Natural killer cell (primary cell): Measurements from ENCODE around the gene ZNF480. TPM values are rescaled to one million over a fixed set of nuclear protein-coding genes. Genes with fewer than 3 reads are reported as not detected.
A peak's percentile ranks its signal among the peaks of the same experiment; 100 is the strongest.

Source experiments
- ATAC-seq, 3 donors: fragments of 150-1000 bp in 2 of 3; fragments of 200-7000 bp in 1 of 3; cut with Tn5 transposase; 1 replicate in 1 of 3; 2 replicates in 2 of 3; pipeline ENCODE4 v1.10.0; 2021; ENCODE audit warnings: mild to moderate bottlenecking in 2 of 3, moderate library complexity in 2 of 3
- DNase-seq, 2 donors: peaks; one replicate each; pipeline versions ENCODE4 v3.0.0 to v3.0.0-alpha.2; 2013 to 2021; ENCODE audit warnings: mixed read lengths in 1 of 2
- H3K27ac ChIP-seq: one replicate; pipeline ENCODE4 v1.5.1; 2013; ENCODE audit warnings: mild to moderate bottlenecking, low read length
- H3K27me3 ChIP-seq: one replicate; pipeline ENCODE4 v1.6.1; 2013; ENCODE audit warnings: low read length; ENCODE audit not compliant: control insufficient read depth, insufficient read depth
- H3K36me3 ChIP-seq: one replicate; pipeline ENCODE4 v1.6.1; 2013; ENCODE audit warnings: low read length; ENCODE audit not compliant: control insufficient read depth, insufficient read depth
- H3K4me1 ChIP-seq: one replicate; pipeline ENCODE4 v1.6.1; 2013; ENCODE audit warnings: low read length; ENCODE audit not compliant: control insufficient read depth, insufficient read depth
- H3K4me3 ChIP-seq: one replicate; pipeline ENCODE4 v1.5.1; 2013; ENCODE audit warnings: low read length
- H3K9me3 ChIP-seq: one replicate; pipeline ENCODE4 v1.6.1; 2013; ENCODE audit warnings: low read length; ENCODE audit not compliant: control insufficient read depth, insufficient read depth
- H3K27ac Mint-ChIP-seq, 2 donors: one replicate each; pipeline ENCODE4 v1.8.0; 2022; ENCODE audit warnings: mild to moderate bottlenecking in 2 of 2, mixed read lengths in 2 of 2, moderate library complexity in 1 of 2
- H3K27me3 Mint-ChIP-seq, 2 donors: one replicate each; pipeline ENCODE4 v1.8.0; 2022; ENCODE audit warnings: low read depth in 2 of 2, mixed read lengths in 2 of 2
- H3K36me3 Mint-ChIP-seq: one replicate; pipeline ENCODE4 v1.8.0; 2022; ENCODE audit warnings: mixed read lengths
- H3K4me1 Mint-ChIP-seq, 2 donors: one replicate each; pipeline ENCODE4 v1.8.0; 2022; ENCODE audit warnings: mixed read lengths in 2 of 2
- H3K4me3 Mint-ChIP-seq: one replicate; pipeline ENCODE4 v1.8.0; 2022; ENCODE audit warnings: mild to moderate bottlenecking, moderate library complexity, mixed read lengths
- H3K9me3 Mint-ChIP-seq, 2 donors: one replicate each; pipeline ENCODE4 v1.8.0; 2022; ENCODE audit warnings: mixed read lengths in 2 of 2
- WGBS: methylation state at CpG from one replicate; pipeline ENCODE4 v1.1.7; 2013; ENCODE audit warnings: missing lambda C conversion rate; ENCODE audit not compliant: insufficient coverage; 5-methylcytosine and 5-hydroxymethylcytosine counted together
- intact Hi-C: fragments of 100-400 bp; cut with micrococcal nuclease; formaldehyde crosslinking; loops from one replicate; pipeline ENCODE4 v1.14.2; 2022
- total RNA-seq, 4 donors: library from RNA; stranded (reverse); fragments of 120-200 nt in 1 of 4; gene quantifications; one replicate each; pipeline versions ENCODE4 v1.2.3 to v1.2.4, GENCODE V29; 2013 to 2022
- TF ChIP-seq, protein P1 (sequence below): fragments of 200-600 bp; IDR thresholded peaks from one replicate; pipeline ENCODE4 v1.8.0; 2022; ENCODE audit warnings: antibody characterized with exemption

Gene ZNF480
- total RNA-seq, 3 donors from 2014 or later (not counting 1 experiment from before 2014, with no cell fraction given): 6.4 to 9.4 (median 7.6) TPM

DNA sequence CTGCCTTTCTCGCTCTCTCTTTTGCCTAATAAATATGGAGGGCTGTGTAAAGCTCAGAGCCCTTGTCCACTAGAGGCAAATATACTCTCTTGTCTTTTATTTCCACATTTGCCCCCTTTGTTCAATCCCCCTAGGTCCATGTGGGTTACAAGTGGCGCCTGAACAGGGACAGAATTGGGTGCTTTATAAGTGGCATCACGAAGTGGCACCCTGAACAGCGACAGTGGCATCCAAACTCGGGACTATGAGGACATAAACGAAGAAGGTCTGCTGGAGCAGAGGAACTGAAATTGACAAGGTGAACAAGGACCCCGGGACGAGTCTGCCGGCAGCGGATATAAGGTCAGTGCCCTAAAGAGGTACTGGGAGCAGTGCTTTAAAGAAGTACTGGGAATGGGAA lies 34.8 kb downstream of the ZNF480 start:
- Mint-ChIP-seq H3K27ac (no peak overlapping the region), H3K9me3 (peaks cover 7 to 25% of the 10 kb centered on the region in 2 donors), H3K36me3 (peaks cover 34% of the 10 kb centered on the region), H3K4me3 (no peak overlapping the region), H3K27me3 (no peaks in the 10 kb centered on the region), H3K4me1 (peaks cover 8 to 10% of the 10 kb centered on the region in 2 donors)
- TF ChIP-seq, protein P1, sequence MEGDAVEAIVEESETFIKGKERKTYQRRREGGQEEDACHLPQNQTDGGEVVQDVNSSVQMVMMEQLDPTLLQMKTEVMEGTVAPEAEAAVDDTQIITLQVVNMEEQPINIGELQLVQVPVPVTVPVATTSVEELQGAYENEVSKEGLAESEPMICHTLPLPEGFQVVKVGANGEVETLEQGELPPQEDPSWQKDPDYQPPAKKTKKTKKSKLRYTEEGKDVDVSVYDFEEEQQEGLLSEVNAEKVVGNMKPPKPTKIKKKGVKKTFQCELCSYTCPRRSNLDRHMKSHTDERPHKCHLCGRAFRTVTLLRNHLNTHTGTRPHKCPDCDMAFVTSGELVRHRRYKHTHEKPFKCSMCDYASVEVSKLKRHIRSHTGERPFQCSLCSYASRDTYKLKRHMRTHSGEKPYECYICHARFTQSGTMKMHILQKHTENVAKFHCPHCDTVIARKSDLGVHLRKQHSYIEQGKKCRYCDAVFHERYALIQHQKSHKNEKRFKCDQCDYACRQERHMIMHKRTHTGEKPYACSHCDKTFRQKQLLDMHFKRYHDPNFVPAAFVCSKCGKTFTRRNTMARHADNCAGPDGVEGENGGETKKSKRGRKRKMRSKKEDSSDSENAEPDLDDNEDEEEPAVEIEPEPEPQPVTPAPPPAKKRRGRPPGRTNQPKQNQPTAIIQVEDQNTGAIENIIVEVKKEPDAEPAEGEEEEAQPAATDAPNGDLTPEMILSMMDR: no peak
- 90% methylated on average over 10 of the region's 10 CpGs for WGBS
- Histone ChIP-seq H3K9me3 (peaks cover 65% of the 10 kb centered on the region), H3K27me3 (no peaks in the 10 kb centered on the region), H3K4me3 (no peak overlapping the region), H3K27ac (no peak overlapping the region), H3K4me1 (peaks cover 13% of the 10 kb centered on the region), H3K36me3 (no peaks in the 10 kb centered on the region)
- peak in 1 of 2 donors; percentile 12 for DNase-seq
- no peak for ATAC-seq
- intact Hi-C loops: no loop called here

DNA sequence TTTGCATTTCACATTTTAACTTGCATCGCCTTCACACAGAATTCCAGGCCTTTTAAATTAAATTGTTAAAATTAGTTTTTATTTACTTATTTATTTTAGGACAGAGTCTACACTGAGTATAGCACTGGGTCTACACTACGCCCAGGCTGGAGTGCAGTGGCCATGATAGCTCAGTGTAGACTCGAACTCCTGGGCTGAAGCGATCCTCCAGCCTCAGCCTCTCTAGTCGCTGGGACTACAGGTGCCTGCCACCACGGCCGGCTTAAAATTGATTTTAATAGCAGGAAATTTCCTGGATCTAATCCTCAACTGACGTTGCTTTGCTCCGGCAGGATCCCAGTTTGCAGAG lies 38.8 kb downstream of the ZNF480 start:
- 59% methylated on average over 8 of the region's 9 CpGs for WGBS
- TF ChIP-seq, protein P1: no peak
- Histone ChIP-seq H3K4me3 (peak overlapping the region; percentile 93), H3K36me3 (no peaks in the 10 kb centered on the region), H3K4me1 (peaks cover 18% of the 10 kb centered on the region), H3K27ac (peak overlapping the region; percentile 84), H3K9me3 (peaks cover 38% of the 10 kb centered on the region), H3K27me3 (no peaks in the 10 kb centered on the region)
- intact Hi-C loops: loop anchor here (1.0 to 5.0 kb wide), 3 partner anchors 35 to 163 kb away; partner anchors contain the start of genes ZNF480 and ZNF836
- Mint-ChIP-seq H3K27ac (peak overlapping the region; percentile 89 to 92), H3K36me3 (peaks cover 31% of the 10 kb centered on the region), H3K9me3 (peaks cover 7 to 19% of the 10 kb centered on the region in 2 donors), H3K4me1 (peaks cover 13 to 17% of the 10 kb centered on the region in 2 donors), H3K27me3 (no peaks in the 10 kb centered on the region), H3K4me3 (peak overlapping the region; percentile 95)
- DNase-seq: no peak
- ATAC-seq: peak in 2 of 3 donors; percentile 9 to 16

DNA sequence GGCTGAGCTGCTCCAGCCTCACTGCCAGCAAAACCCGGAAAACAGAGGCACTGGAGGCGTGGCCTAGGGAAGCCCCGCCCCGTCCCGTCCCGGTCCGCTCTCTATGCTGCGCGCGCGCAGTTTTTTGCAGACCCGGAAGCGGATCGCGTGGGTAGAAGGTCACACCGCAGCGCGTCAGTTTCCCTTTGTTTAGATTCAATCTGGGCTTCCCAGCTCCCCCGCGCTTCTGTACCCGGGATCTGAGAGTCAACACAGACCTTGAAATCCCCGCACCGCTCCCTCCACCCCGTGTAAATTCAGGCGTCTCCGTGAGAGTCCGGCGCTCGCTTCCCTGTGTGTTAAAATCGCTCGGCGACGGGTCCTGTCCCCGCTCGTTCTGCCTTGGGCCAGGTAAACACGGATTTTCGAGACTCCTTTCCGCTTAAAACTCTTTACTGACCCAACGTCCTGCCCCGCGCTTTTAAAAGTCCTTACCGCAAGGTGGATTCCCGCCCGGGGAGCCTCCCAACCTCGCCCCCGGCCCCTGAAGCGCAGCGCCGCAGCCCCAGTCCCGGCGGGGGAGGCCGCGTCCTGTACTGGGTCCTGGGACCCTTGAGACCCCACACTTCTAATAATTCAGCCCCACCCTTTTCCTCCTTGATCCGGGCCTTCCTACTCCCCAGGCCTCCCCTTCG lies 39.3 kb downstream of the ZNF480 start, which contains the start of gene ZNF610:
ZNF610 (plus strand) TSS at position 127 of the 674 bp plus-strand sequence. CDS start 12,930 bp downstream, outside the sequence.
- intact Hi-C loops: loop anchor here (1.0 to 5.0 kb wide), 3 partner anchors 34 to 164 kb away; partner anchors contain the start of genes ZNF480 and ZNF836
- peaks cover 32% of the 10 kb centered on the region for H3K9me3 ChIP-seq
- peak within 1 kb of the TSS; percentile 84 for H3K27ac ChIP-seq
- H3K4me1 ChIP-seq: peaks cover 18% of the 10 kb centered on the region
- H3K27ac Mint-ChIP-seq: peak within 1 kb of the TSS; percentile 89 to 92
- peak within 1 kb of the TSS; percentile 95 for H3K4me3 Mint-ChIP-seq
- ATAC-seq: peak; percentile 95 to 99 (median 98)
- H3K36me3 Mint-ChIP-seq: peaks cover 26% of the 10 kb centered on the region
- H3K4me1 Mint-ChIP-seq: peaks cover 13 to 17% of the 10 kb centered on the region in 2 donors
- no peaks in the 10 kb centered on the region for H3K27me3 ChIP-seq
- H3K9me3 Mint-ChIP-seq: peaks cover 7 to 14% of the 10 kb centered on the region in 2 donors
- WGBS: 2% methylated on average over 55 of the region's 55 CpGs
- TF ChIP-seq, protein P1: no peak
- peak within 1 kb of the TSS; percentile 93 for H3K4me3 ChIP-seq
- peak; percentile 91 to 92 for DNase-seq
- H3K27me3 Mint-ChIP-seq: no peaks in the 10 kb centered on the region
- no peaks in the 10 kb centered on the region for H3K36me3 ChIP-seq
